CD4-positive, alpha-beta T cell (primary cell): ENCODE results near the gene PCDH9. TPM values are rescaled to one million over a fixed set of nuclear protein-coding genes. Genes with fewer than 3 reads are reported as not detected.

Experiments used
- ATAC-seq: fragments of 200-7000 bp; cut with Tn5 transposase; one replicate; pipeline ENCODE4 v1.10.0; 2022; ENCODE audit warnings: mild to moderate bottlenecking; ENCODE audit not compliant: poor library complexity
- CTCF ChIA-PET: fragments of 350-600 bp; sonication (Branson Sonifier 250); formaldehyde crosslinking; loops from one replicate; lab custom pipeline; 2021; ENCODE audit warnings: antibody characterized with exemption, inconsistent platforms; lab: Charles Lee
- POLR2A ChIA-PET: fragments of 350-600 bp; sonication (Branson Sonifier 250); formaldehyde crosslinking; loops from one replicate; lab custom pipeline; 2021; ENCODE audit warnings: antibody characterized with exemption, inconsistent platforms; lab: Charles Lee
- DNase-seq, 14 experiments: peaks; one replicate each; pipeline ENCODE4 v3.0.0-alpha.2; 2013 to 2020; ENCODE audit warnings: mixed read lengths in 2 of 14
- H3K27ac ChIP-seq, 2 donors: one replicate each; pipeline versions ENCODE4 v1.5.1 to v1.7.0; 2013; ENCODE audit warnings: low read length in 2 of 2, low read depth in 1 of 2, mild to moderate bottlenecking in 1 of 2
- H3K27me3 ChIP-seq, 2 experiments: 1 replicate in 1 of 2; 2 replicates in 1 of 2; pipeline versions ENCODE4 v1.6.1 to v1.7.0; 2013; ENCODE audit warnings: low read length in 2 of 2, control low read depth in 1 of 2, mild to moderate bottlenecking in 1 of 2, moderate library complexity in 1 of 2; ENCODE audit not compliant: insufficient read depth in 2 of 2, control insufficient read depth in 1 of 2
- H3K36me3 ChIP-seq: one replicate; pipeline ENCODE4 v1.6.1; 2013; ENCODE audit warnings: low read length, control low read depth; ENCODE audit not compliant: insufficient read depth
- H3K4me1 ChIP-seq: one replicate; pipeline ENCODE4 v1.6.1; 2013; ENCODE audit warnings: low read length, control low read depth; ENCODE audit not compliant: insufficient read depth
- H3K4me3 ChIP-seq: one replicate; pipeline ENCODE4 v1.5.1; 2013; ENCODE audit warnings: mild to moderate bottlenecking, low read length, moderate library complexity
- H3K9me3 ChIP-seq, 2 experiments: 1 replicate in 1 of 2; 2 replicates in 1 of 2; pipeline versions ENCODE4 v1.6.1 to v1.7.0; 2013; ENCODE audit warnings: low read length in 2 of 2, mild to moderate bottlenecking in 2 of 2, control low read depth in 1 of 2, moderate library complexity in 1 of 2; ENCODE audit not compliant: control insufficient read depth in 1 of 2, insufficient read depth in 1 of 2
- H3K27ac Mint-ChIP-seq: one replicate; pipeline ENCODE4 v1.8.0; 2020; ENCODE audit warnings: mixed read lengths
- H3K27me3 Mint-ChIP-seq: one replicate; pipeline ENCODE4 v1.8.0; 2021; ENCODE audit warnings: mixed read lengths
- H3K36me3 Mint-ChIP-seq: one replicate; pipeline ENCODE4 v1.8.0; 2021; ENCODE audit warnings: low read depth, mixed read lengths
- H3K4me1 Mint-ChIP-seq: one replicate; pipeline ENCODE4 v1.8.0; 2021; ENCODE audit warnings: low read depth, mixed read lengths
- H3K4me3 Mint-ChIP-seq: one replicate; pipeline ENCODE4 v1.8.0; 2020; ENCODE audit warnings: mild to moderate bottlenecking, mixed read lengths
- H3K9me3 Mint-ChIP-seq: one replicate; pipeline ENCODE4 v1.8.0; 2020; ENCODE audit warnings: mixed read lengths
- CTCF ChIP-seq: fragments of 200-600 bp; IDR thresholded peaks from one replicate; pipeline ENCODE4 v1.8.0; 2022; ENCODE audit warnings: antibody characterized with exemption, mild to moderate bottlenecking
- intact Hi-C, 2 experiments: fragments of 100-400 bp; cut with DNase I in 1 of 2; cut with micrococcal nuclease in 1 of 2; formaldehyde crosslinking; loops; one replicate each; pipeline versions ENCODE4 v1.15.1 to v1.9.0; 2023 to 2025; cut with DNase I, micrococcal nuclease
- total RNA-seq, 174 experiments: library from RNA in 2 of 174; stranded (reverse) in 2 of 174; gene quantifications; one replicate each; pipeline ENCODE4 v1.2.3 and lab custom pipeline; 2021 to 2026

Gene PCDH9
- total RNA-seq, 2 experiments from 2014 or later: 0.08 to 0.19 TPM

- Mint-ChIP-seq H3K4me1 (no peaks in the 10 kb centered on the region), H3K27me3 (no peaks in the 10 kb centered on the region), H3K36me3 (no peaks in the 10 kb centered on the region), H3K27ac (no peak overlapping the region), H3K4me3 (no peak overlapping the region), H3K9me3 (no peaks in the 10 kb centered on the region)
- ChIA-PET POLR2A (no interaction called here), CTCF (no interaction called here)
- Histone ChIP-seq H3K9me3 (no peaks in the 10 kb centered on the region), H3K4me3 (no peak overlapping the region), H3K27me3 (no peaks in the 10 kb centered on the region), H3K4me1 (no peaks in the 10 kb centered on the region), H3K27ac (no peak overlapping the region), H3K36me3 (no peaks in the 10 kb centered on the region)
- intact Hi-C loops: no loop called here
- no peak for TF ChIP-seq CTCF
- ATAC-seq (no peak), DNase-seq (no peak)
Measured at GRCh38 chr13:66528180-66528579, 702.0 kb downstream of the PCDH9 start.

DNA sequence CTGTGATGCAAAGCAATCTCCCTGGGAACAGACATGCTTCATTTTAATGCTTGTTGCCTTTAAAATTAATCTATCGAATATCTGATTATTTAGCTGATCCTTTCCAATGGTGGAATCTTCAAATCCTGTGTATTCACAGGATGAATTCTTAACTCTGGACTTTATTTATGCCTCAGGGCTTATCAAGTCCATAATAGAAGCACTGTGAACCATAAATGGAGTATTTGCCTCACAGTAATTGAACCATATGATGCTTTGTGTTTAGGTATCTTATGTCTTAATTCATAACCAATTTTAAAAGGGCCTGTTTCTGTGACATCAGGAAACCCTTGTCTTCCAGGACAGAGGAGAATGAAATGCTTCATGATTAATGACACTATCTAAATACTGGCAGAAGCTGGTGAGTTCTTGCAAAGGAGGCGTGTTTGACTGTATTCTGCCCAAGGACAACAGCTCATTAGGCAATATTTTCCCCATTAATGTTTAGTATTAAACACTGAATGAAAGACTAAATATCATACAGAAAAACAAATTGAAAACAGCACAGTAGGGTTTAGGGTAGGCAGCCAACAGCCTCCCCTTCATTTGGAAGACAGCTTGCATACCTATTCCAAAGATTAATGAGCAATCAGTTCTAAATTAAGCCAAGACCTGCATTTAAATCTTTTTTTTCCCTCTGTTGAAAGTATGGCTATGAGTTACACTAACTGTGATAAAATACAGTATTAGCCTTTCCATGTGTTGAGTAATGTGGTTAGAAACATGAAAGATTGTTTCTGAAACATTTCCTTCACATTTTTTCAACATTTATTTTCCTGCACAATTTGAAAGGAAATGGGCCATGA is 709.4 kb downstream of the PCDH9 start:
- intact Hi-C loops: no loop called here
- Mint-ChIP-seq H3K4me3 (no peak overlapping the region), H3K36me3 (no peaks in the 10 kb centered on the region), H3K4me1 (no peaks in the 10 kb centered on the region), H3K27me3 (no peaks in the 10 kb centered on the region), H3K9me3 (no peaks in the 10 kb centered on the region), H3K27ac (no peak overlapping the region)
- no peak for TF ChIP-seq CTCF
- no peaks in the 10 kb centered on the region for H3K4me1 ChIP-seq
- POLR2A ChIA-PET: no interaction called here
- H3K27ac ChIP-seq: no peak overlapping the region
- H3K9me3 ChIP-seq: no peaks in the 10 kb centered on the region
- H3K27me3 ChIP-seq: no peaks in the 10 kb centered on the region
- CTCF ChIA-PET: no interaction called here
- DNase-seq (no peak), ATAC-seq (no peak)
- H3K4me3 ChIP-seq: no peak overlapping the region
- no peaks in the 10 kb centered on the region for H3K36me3 ChIP-seq

- ChIA-PET CTCF (no interaction called here), POLR2A (no interaction called here)
- H3K36me3 ChIP-seq: no peaks in the 10 kb centered on the region
- Mint-ChIP-seq H3K27me3 (no peaks in the 10 kb centered on the region), H3K4me3 (no peak overlapping the region), H3K36me3 (no peaks in the 10 kb centered on the region), H3K27ac (no peak overlapping the region), H3K4me1 (no peaks in the 10 kb centered on the region), H3K9me3 (no peaks in the 10 kb centered on the region)
- H3K4me3 ChIP-seq: no peak overlapping the region
- H3K9me3 ChIP-seq: no peaks in the 10 kb centered on the region
- ATAC-seq (no peak), DNase-seq (no peak)
- no peak for TF ChIP-seq CTCF
- no peaks in the 10 kb centered on the region for H3K27me3 ChIP-seq
- intact Hi-C loops: no loop called here
- H3K27ac ChIP-seq: no peak overlapping the region
- H3K4me1 ChIP-seq: no peaks in the 10 kb centered on the region
Measured at GRCh38 chr13:66519259-66519658, 710.9 kb downstream of the PCDH9 start.
